HepG2 (cell line): ENCODE measurements around the gene AFF4. TPM values are rescaled to one million over a fixed set of nuclear protein-coding genes. Genes with fewer than 3 reads are reported as not detected.
A peak's percentile ranks its signal among the peaks of the same experiment; 100 is the strongest.

ENCODE experiments used
- CHD4 ChIP-seq: fragments of 200-600 bp; sonication (generic); IDR thresholded peaks from 2 replicates; pipeline ENCODE4 v1.7.0; 2017; ENCODE audit warnings: mild to moderate bottlenecking, low read length, borderline replicate concordance
- DPF2 ChIP-seq: sonication (generic); formaldehyde crosslinking; IDR thresholded peaks from 2 replicates; pipeline ENCODE4 v1.4.0; 2020; ENCODE audit warnings: mild to moderate bottlenecking, low read depth, missing genetic modification reagents, borderline replicate concordance
- E2F5 ChIP-seq: sonication (generic); formaldehyde crosslinking; conservative IDR thresholded peaks from 2 replicates; pipeline ENCODE4 v1.4.0; 2020; ENCODE audit warnings: missing genetic modification reagents
- GFI1 ChIP-seq: sonication (generic); formaldehyde crosslinking; IDR thresholded peaks from 2 replicates; pipeline ENCODE4 v1.5.0; 2020; ENCODE audit warnings: missing genetic modification reagents, mild to moderate bottlenecking, borderline replicate concordance
- GPBP1L1 ChIP-seq: sonication (generic); formaldehyde crosslinking; IDR thresholded peaks from 2 replicates; pipeline ENCODE4 v1.5.0; 2020; ENCODE audit warnings: mild to moderate bottlenecking, missing genetic modification reagents
- HDAC2 ChIP-seq: sonication (generic); formaldehyde crosslinking; IDR thresholded peaks from 2 replicates; pipeline ENCODE4 v1.4.0; 2020; ENCODE audit warnings: missing genetic modification reagents
- HOXA3 ChIP-seq: sonication (generic); formaldehyde crosslinking; IDR thresholded peaks from 2 replicates; pipeline ENCODE4 v1.5.0; 2020; ENCODE audit warnings: missing genetic modification reagents
- IKZF1 ChIP-seq: fragments of 450-650 bp; IDR thresholded peaks from 2 replicates; pipeline ENCODE4 v1.7.1; 2016
- IKZF5 ChIP-seq: IDR thresholded peaks from 2 replicates; pipeline ENCODE4 v1.6.1; 2018; ENCODE audit warnings: missing genetic modification reagents, mild to moderate bottlenecking, missing compliant biosample characterization
- JARID2 ChIP-seq: sonication (generic); formaldehyde crosslinking; IDR thresholded peaks from 2 replicates; pipeline ENCODE4 v1.8.1; 2023; ENCODE audit warnings: missing genetic modification reagents, inconsistent platforms; ENCODE audit not compliant: insufficient replicate concordance
- KDM4B ChIP-seq: sonication (generic); formaldehyde crosslinking; IDR thresholded peaks from 2 replicates; pipeline ENCODE4 v1.4.0; 2020; ENCODE audit warnings: missing genetic modification reagents
- MXD1 ChIP-seq: sonication (generic); formaldehyde crosslinking; IDR thresholded peaks from 2 replicates; pipeline ENCODE4 v1.4.0; 2020; ENCODE audit warnings: mild to moderate bottlenecking, missing genetic modification reagents
- PAX8 ChIP-seq: sonication (generic); formaldehyde crosslinking; IDR thresholded peaks from 2 replicates; pipeline ENCODE4 v1.8.0; 2022; ENCODE audit warnings: mild to moderate bottlenecking, missing genetic modification reagents, borderline replicate concordance
- PHF5A ChIP-seq: IDR thresholded peaks from one replicate; pipeline ENCODE4 v1.6.1; 2018; ENCODE audit warnings: low read depth, missing genetic modification reagents; ENCODE audit not compliant: unreplicated experiment
- SSRP1 ChIP-seq: IDR thresholded peaks from 2 replicates; pipeline ENCODE4 v1.6.1; 2016; ENCODE audit warnings: control low read depth
- TEF ChIP-seq: sonication (generic); formaldehyde crosslinking; IDR thresholded peaks from 2 replicates; pipeline ENCODE4 v1.5.0; 2020; ENCODE audit warnings: missing genetic modification reagents
- TRIM22 ChIP-seq: fragments of 450-650 bp; IDR thresholded peaks from 2 replicates; pipeline ENCODE4 v1.6.1; 2017
- YY1 ChIP-seq: IDR thresholded peaks from 2 replicates; pipeline ENCODE4 v1.6.1; 2011; ENCODE audit warnings: low read length, low read depth, moderate library complexity, mild to moderate bottlenecking; ENCODE audit not compliant: insufficient read depth, insufficient replicate concordance
- ZBTB20 ChIP-seq: sonication (generic); formaldehyde crosslinking; IDR thresholded peaks from 2 replicates; pipeline ENCODE4 v1.8.1; 2023; ENCODE audit warnings: missing genetic modification reagents, low read depth, mild to moderate bottlenecking, borderline replicate concordance
- ZNF30 ChIP-seq: sonication (generic); formaldehyde crosslinking; IDR thresholded peaks from 2 replicates; pipeline ENCODE4 v1.5.0; 2020; ENCODE audit warnings: mild to moderate bottlenecking, missing genetic modification reagents
- ZNF570 ChIP-seq: sonication (generic); formaldehyde crosslinking; IDR thresholded peaks from 2 replicates; pipeline ENCODE4 v1.4.0; 2020; ENCODE audit warnings: mild to moderate bottlenecking, missing genetic modification reagents, borderline replicate concordance
- ZNF674 ChIP-seq: sonication (generic); formaldehyde crosslinking; IDR thresholded peaks from 2 replicates; pipeline ENCODE4 v1.5.0; 2020; ENCODE audit warnings: low read depth, mild to moderate bottlenecking, missing genetic modification reagents
- ZNF703 ChIP-seq: sonication (generic); formaldehyde crosslinking; IDR thresholded peaks from 2 replicates; pipeline ENCODE4 v1.5.1; 2020; ENCODE audit warnings: missing genetic modification reagents, mild to moderate bottlenecking, moderate library complexity, borderline replicate concordance
- ZSCAN12 ChIP-seq: sonication (generic); formaldehyde crosslinking; IDR thresholded peaks from 2 replicates; pipeline ENCODE4 v1.9.0; 2021; ENCODE audit warnings: mild to moderate bottlenecking, missing genetic modification reagents
- polyA plus RNA-seq, 8 experiments: library from polyadenylated mRNA; depleted of rRNA in 3 of 8; stranded (reverse) in 7 of 8; unstranded in 1 of 8; fragments of >200 nt; fragmentation: Illumina TruSeq in 4 of 8; extraction: Trizol in 4 of 8; gene quantifications; 2 replicates each; pipeline versions ENCODE4 v1.2.1 to v1.2.3, GENCODE V29; 2011 to 2016; ENCODE audit warnings: low read depth in 4 of 8, missing spikeins in 1 of 8, mixed read lengths in 1 of 8; ENCODE audit not compliant: insufficient read depth in 1 of 8
- total RNA-seq, 5 experiments: library from RNA; depleted of rRNA; stranded (reverse); fragments of >200 nt; fragmentation: Illumina TruSeq; extraction: Trizol; gene quantifications; 2 replicates each; pipeline ENCODE4 v1.2.3, GENCODE V29; 2016; ENCODE audit warnings: low read depth in 1 of 5

AFF4 gene
- total and polyA plus RNA-seq, 2 of the 13 experiments (the other 11 are each of a cell fraction or from before 2014, with no cell fraction given): 22.1 to 25.5 TPM

- peak; percentile 91 for TF ChIP-seq IKZF5 (CRISPR knock-in tag)
- TF ChIP-seq DPF2: peak; percentile 68; the same call in 1 of the 2 replicates
- TF ChIP-seq CHD4: no peak
- TF ChIP-seq ZNF570: no peak
- TF ChIP-seq ZSCAN12: no peak
- peak; percentile 46; the same call in 1 of the 2 replicates for TF ChIP-seq GFI1 (CRISPR knock-in tag)
- TF ChIP-seq TRIM22: no peak
- TF ChIP-seq ZNF674 (CRISPR knock-in tag): no peak
- TF ChIP-seq E2F5 (CRISPR knock-in tag): no peak
- no peak for TF ChIP-seq IKZF1
- no peak for TF ChIP-seq SSRP1 (CRISPR knock-in tag)
- no peak for TF ChIP-seq GPBP1L1 (CRISPR knock-in tag)
- no peak for TF ChIP-seq ZNF703 (CRISPR knock-in tag)
- TF ChIP-seq KDM4B: peak; percentile 59; the same call in 1 of the 2 replicates
- peak; percentile 63 for TF ChIP-seq HDAC2 (CRISPR knock-in tag)
- TF ChIP-seq HOXA3 (CRISPR knock-in tag): no peak; the same call in 1 of the 2 replicates
- TF ChIP-seq YY1: no peak
- peak; percentile 59; the same call in 1 of the 2 replicates for TF ChIP-seq ZBTB20 (CRISPR knock-in tag)
- TF ChIP-seq PAX8 (CRISPR knock-in tag): no peak
- peak; percentile 22 for TF ChIP-seq JARID2 (CRISPR knock-in tag)
- TF ChIP-seq PHF5A (CRISPR knock-in tag): no peak
- no peak for TF ChIP-seq ZNF30 (CRISPR knock-in tag)
- no peak for TF ChIP-seq TEF (CRISPR knock-in tag)
- no peak for TF ChIP-seq MXD1 (CRISPR knock-in tag)
Observed at GRCh38 chr5:132837868-132838267, 125.6 kb downstream of the AFF4 start (continued).
